ENCODE measurements around the gene BID.

DNA sequence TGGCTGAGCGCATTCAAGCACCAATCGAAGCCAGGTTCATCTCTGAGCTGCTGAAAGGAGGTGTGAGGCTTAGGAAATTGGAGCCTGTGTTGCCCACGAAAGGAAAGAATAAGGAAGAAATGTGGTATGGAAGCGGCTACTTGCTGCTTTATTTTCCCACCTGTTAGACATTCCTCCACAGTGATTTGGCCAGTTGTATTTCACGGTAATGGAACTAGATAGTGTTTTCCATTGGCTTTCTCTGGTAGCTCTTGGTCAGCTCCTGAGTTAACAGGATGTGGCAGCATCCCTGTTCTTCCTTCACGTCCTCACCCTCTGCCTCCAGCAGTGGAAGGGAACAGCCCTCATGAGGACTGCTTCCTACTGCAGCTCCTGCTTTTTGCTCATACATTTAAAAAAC is 44.7 kb downstream of the BID start:
- no peak for TF ChIP-seq POLR2A (IDR thresholded peaks at IDR 0.05; ENCODE audit: low read length)
- TF ChIP-seq GATA1 (IDR thresholded peaks at IDR 0.05; ENCODE audit: low read depth, low read length), result no peak
